ENCODE measurements around the gene DNM3. TPM values are rescaled to one million over a fixed set of nuclear protein-coding genes. Genes with fewer than 3 reads are reported as not detected.

The DNM3 gene
- total RNA-seq, 6 experiments from 2014 or later = 0.25 to 0.73 (median 0.39) TPM

GRCh38 chr1:172238158-172238557 is 396.9 kb downstream of the DNM3 start:
- Mint-ChIP-seq H3K4me1 (ENCODE audit: low read depth) (no peaks in the 10 kb centered on the region), H3K9me3 (no peaks in the 10 kb centered on the region), H3K36me3 (ENCODE audit: low read depth) (no peaks in the 10 kb centered on the region), H3K27me3 (ENCODE audit: insufficient read depth) (peaks cover 4% of the 10 kb centered on the region; the same call in 1 of the 2 replicates), H3K4me3 (no peak overlapping the region), H3K27ac (no peak overlapping the region)
- no peak for DNase-seq
- TF ChIP-seq, protein P1, sequence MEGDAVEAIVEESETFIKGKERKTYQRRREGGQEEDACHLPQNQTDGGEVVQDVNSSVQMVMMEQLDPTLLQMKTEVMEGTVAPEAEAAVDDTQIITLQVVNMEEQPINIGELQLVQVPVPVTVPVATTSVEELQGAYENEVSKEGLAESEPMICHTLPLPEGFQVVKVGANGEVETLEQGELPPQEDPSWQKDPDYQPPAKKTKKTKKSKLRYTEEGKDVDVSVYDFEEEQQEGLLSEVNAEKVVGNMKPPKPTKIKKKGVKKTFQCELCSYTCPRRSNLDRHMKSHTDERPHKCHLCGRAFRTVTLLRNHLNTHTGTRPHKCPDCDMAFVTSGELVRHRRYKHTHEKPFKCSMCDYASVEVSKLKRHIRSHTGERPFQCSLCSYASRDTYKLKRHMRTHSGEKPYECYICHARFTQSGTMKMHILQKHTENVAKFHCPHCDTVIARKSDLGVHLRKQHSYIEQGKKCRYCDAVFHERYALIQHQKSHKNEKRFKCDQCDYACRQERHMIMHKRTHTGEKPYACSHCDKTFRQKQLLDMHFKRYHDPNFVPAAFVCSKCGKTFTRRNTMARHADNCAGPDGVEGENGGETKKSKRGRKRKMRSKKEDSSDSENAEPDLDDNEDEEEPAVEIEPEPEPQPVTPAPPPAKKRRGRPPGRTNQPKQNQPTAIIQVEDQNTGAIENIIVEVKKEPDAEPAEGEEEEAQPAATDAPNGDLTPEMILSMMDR (IDR thresholded peaks at IDR 0.05) = no peak

- Mint-ChIP-seq H3K9me3 (no peaks in the 10 kb centered on the region), H3K27me3 (ENCODE audit: insufficient read depth) (peaks cover 4% of the 10 kb centered on the region; the same call in 1 of the 2 replicates), H3K4me3 (no peak overlapping the region), H3K36me3 (ENCODE audit: low read depth) (no peaks in the 10 kb centered on the region), H3K27ac (no peak overlapping the region), H3K4me1 (ENCODE audit: low read depth) (no peaks in the 10 kb centered on the region)
- no peak for DNase-seq
- TF ChIP-seq, protein P1 (IDR thresholded peaks at IDR 0.05) = no peak
These were observed 397.7 kb downstream of the DNM3 start for GRCh38 chr1:172238965-172239364.

DNA sequence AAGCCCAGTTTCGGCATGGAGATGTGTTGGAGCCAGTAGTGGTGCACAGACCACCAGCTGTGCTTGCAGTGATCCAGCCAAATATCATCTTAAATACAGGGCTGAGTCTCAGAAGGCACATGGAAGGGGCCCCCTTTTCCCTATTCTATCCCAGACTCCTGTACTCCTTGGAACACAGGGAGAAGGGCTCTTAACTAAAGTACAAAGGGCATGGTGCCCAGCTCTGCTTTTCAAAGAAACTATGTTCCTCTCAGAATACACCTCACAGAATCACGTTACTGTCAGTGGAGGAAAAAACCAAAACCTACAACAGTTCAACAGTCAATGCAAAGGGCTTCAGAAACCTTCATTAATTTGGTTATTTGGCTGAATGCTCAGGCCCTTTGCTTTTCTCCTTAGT is 398.6 kb downstream of the DNM3 start:
- H3K27ac Mint-ChIP-seq = no peak overlapping the region
- TF ChIP-seq, protein P1 (IDR thresholded peaks at IDR 0.05) = no peak
- no peaks in the 10 kb centered on the region for H3K9me3 Mint-ChIP-seq
- H3K4me3 Mint-ChIP-seq = no peak overlapping the region
- H3K36me3 Mint-ChIP-seq (ENCODE audit: low read depth) = no peaks in the 10 kb centered on the region
- peaks cover 4% of the 10 kb centered on the region; the same call in 1 of the 2 replicates for H3K27me3 Mint-ChIP-seq (ENCODE audit: insufficient read depth)
- H3K4me1 Mint-ChIP-seq (ENCODE audit: low read depth) = no peaks in the 10 kb centered on the region
- no peak for DNase-seq

GRCh38 chr1:172241540-172241939 is 400.2 kb downstream of the DNM3 start:
- no peak for DNase-seq
- H3K27ac Mint-ChIP-seq = no peak overlapping the region
- peaks cover 4% of the 10 kb centered on the region; the same call in 1 of the 2 replicates for H3K27me3 Mint-ChIP-seq (ENCODE audit: insufficient read depth)
- no peaks in the 10 kb centered on the region for H3K9me3 Mint-ChIP-seq
- TF ChIP-seq, protein P1 (IDR thresholded peaks at IDR 0.05) = no peak
- H3K4me3 Mint-ChIP-seq = no peak overlapping the region
- H3K36me3 Mint-ChIP-seq (ENCODE audit: low read depth) = no peaks in the 10 kb centered on the region
- H3K4me1 Mint-ChIP-seq (ENCODE audit: low read depth) = no peaks in the 10 kb centered on the region

DNA sequence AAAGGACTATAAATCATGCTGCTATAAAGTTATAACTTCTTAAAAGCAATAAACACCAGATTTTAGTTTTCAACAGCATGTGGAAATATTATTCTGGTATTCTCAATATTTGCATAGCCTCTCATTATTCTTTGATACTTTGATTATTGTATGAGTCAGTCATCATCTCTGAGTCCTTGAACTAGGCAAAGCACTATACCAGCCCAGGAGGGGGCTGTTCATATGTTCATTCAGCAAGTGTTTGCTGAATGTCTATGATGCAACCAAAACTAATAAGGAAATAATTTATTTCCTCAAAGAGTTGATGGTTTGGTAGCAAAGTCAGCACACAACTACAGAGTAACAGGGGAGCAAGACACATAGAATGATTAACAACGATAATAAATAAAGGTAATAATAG is 403.6 kb downstream of the DNM3 start:
- H3K4me1 Mint-ChIP-seq (ENCODE audit: low read depth) = no peaks in the 10 kb centered on the region
- H3K9me3 Mint-ChIP-seq = no peaks in the 10 kb centered on the region
- no peak overlapping the region for H3K27ac Mint-ChIP-seq
- no peak overlapping the region for H3K4me3 Mint-ChIP-seq
- no peak for DNase-seq
- no peaks in the 10 kb centered on the region; the same call in 1 of the 2 replicates for H3K27me3 Mint-ChIP-seq (ENCODE audit: insufficient read depth)
- H3K36me3 Mint-ChIP-seq (ENCODE audit: low read depth) = no peaks in the 10 kb centered on the region
- TF ChIP-seq, protein P1 (IDR thresholded peaks at IDR 0.05) = no peak

GRCh38 chr1:172245788-172246187 is 404.5 kb downstream of the DNM3 start:
- DNase-seq = no peak
- Mint-ChIP-seq H3K4me3 (no peak overlapping the region), H3K27ac (no peak overlapping the region), H3K36me3 (ENCODE audit: low read depth) (no peaks in the 10 kb centered on the region), H3K4me1 (ENCODE audit: low read depth) (no peaks in the 10 kb centered on the region), H3K9me3 (no peaks in the 10 kb centered on the region), H3K27me3 (ENCODE audit: insufficient read depth) (no peaks in the 10 kb centered on the region; the same call in 1 of the 2 replicates)
- TF ChIP-seq, protein P1 (IDR thresholded peaks at IDR 0.05) = no peak

All from HFFc6 (cell line).